ENCODE measurements around the gene SIK1. TPM values are rescaled to one million over a fixed set of nuclear protein-coding genes. Genes with fewer than 3 reads are reported as not detected.
A peak's percentile ranks its signal among the peaks of the same experiment; 100 is the strongest.
"Not testable (repeated sequence)": the region's sequence is repeated elsewhere in the genome, so short reads cannot be mapped to it uniquely, and the experiment has no call there.

SIK1 gene
- total and polyA plus RNA-seq, 2 donors (not counting 3 experiments of a cell fraction or from before 2014, with no cell fraction given): 0.59 to 3.3 TPM

GRCh38 chr21:43447353-43447977 lies 20.5 kb upstream of the SIK1 start:
- peak; percentile 74 for FAIRE-seq
- CTCF ChIA-PET; H3K27ac ChIP-seq (ENCODE audit: insufficient read depth, low read depth, low read length); H3K9me3 ChIP-seq (replicated peaks; ENCODE audit: control insufficient read depth, insufficient read depth, low read length); POLR2A ChIA-PET; H3K9me1 ChIP-seq (replicated peaks; ENCODE audit: control insufficient read depth, extremely low read depth, insufficient read depth, low read length); H3K4me2 ChIP-seq (ENCODE audit: insufficient read depth, low read length); H2AFZ ChIP-seq (ENCODE audit: low read depth, low read length); H3K79me2 ChIP-seq (ENCODE audit: control insufficient read depth, insufficient read depth, low read length); H4K20me1 ChIP-seq (replicated peaks; ENCODE audit: control insufficient read depth, extremely low read depth, insufficient read depth, low read length); H3K27me3 ChIP-seq (ENCODE audit: control insufficient read depth in 2 of 2, insufficient read depth in 2 of 2, low read length in 2 of 2); intact Hi-C loops (cut with micrococcal nuclease); dilution Hi-C loops (cut with MboI; ENCODE audit: extremely low pct_ligation_motif_present, low sequenced_read_pairs); DNase-seq (ENCODE audit: low read depth, low spot score); H3K36me3 ChIP-seq (ENCODE audit: control insufficient read depth in 2 of 2, extremely low read depth in 1 of 2, insufficient read depth in 2 of 2, low read length in 2 of 2); BruUV-seq (replicated peaks); H3K4me1 ChIP-seq (ENCODE audit: control insufficient read depth, extremely low read depth, insufficient read depth, low read length); H3K4me3 ChIP-seq (replicated peaks in 1 of 3; ENCODE audit: insufficient read depth in 1 of 3, low read depth in 1 of 3, low read length in 3 of 3); H3K9ac ChIP-seq (replicated peaks; ENCODE audit: extremely low read depth, insufficient read depth, low read length): not testable (repeated sequence)

- H3K27ac ChIP-seq (ENCODE audit: insufficient read depth, low read depth, low read length); dilution Hi-C loops (cut with MboI; ENCODE audit: extremely low pct_ligation_motif_present, low sequenced_read_pairs); FAIRE-seq; H3K79me2 ChIP-seq (ENCODE audit: control insufficient read depth, insufficient read depth, low read length); CTCF ChIA-PET; H3K9ac ChIP-seq (replicated peaks; ENCODE audit: extremely low read depth, insufficient read depth, low read length); H4K20me1 ChIP-seq (replicated peaks; ENCODE audit: control insufficient read depth, extremely low read depth, insufficient read depth, low read length); H3K4me3 ChIP-seq (replicated peaks in 1 of 3; ENCODE audit: insufficient read depth in 1 of 3, low read depth in 1 of 3, low read length in 3 of 3); H3K4me1 ChIP-seq (ENCODE audit: control insufficient read depth, extremely low read depth, insufficient read depth, low read length); DNase-seq (ENCODE audit: low read depth, low spot score); H3K27me3 ChIP-seq (ENCODE audit: control insufficient read depth in 2 of 2, insufficient read depth in 2 of 2, low read length in 2 of 2); BruUV-seq (replicated peaks); H2AFZ ChIP-seq (ENCODE audit: low read depth, low read length); intact Hi-C loops (cut with micrococcal nuclease); H3K4me2 ChIP-seq (ENCODE audit: insufficient read depth, low read length); POLR2A ChIA-PET; H3K36me3 ChIP-seq (ENCODE audit: control insufficient read depth in 2 of 2, extremely low read depth in 1 of 2, insufficient read depth in 2 of 2, low read length in 2 of 2); H3K9me3 ChIP-seq (replicated peaks; ENCODE audit: control insufficient read depth, insufficient read depth, low read length); H3K9me1 ChIP-seq (replicated peaks; ENCODE audit: control insufficient read depth, extremely low read depth, insufficient read depth, low read length): not testable (repeated sequence)
Observed at GRCh38 chr21:43446277-43446932, 19.5 kb upstream of the SIK1 start.

GRCh38 chr21:43444524-43444923 lies 17.6 kb upstream of the SIK1 start:
- POLR2A ChIA-PET; BruUV-seq (replicated peaks); DNase-seq (ENCODE audit: low read depth, low spot score); H3K79me2 ChIP-seq (ENCODE audit: control insufficient read depth, insufficient read depth, low read length); H3K4me1 ChIP-seq (ENCODE audit: control insufficient read depth, extremely low read depth, insufficient read depth, low read length); H3K27ac ChIP-seq (ENCODE audit: insufficient read depth, low read depth, low read length); H4K20me1 ChIP-seq (replicated peaks; ENCODE audit: control insufficient read depth, extremely low read depth, insufficient read depth, low read length); H3K9ac ChIP-seq (replicated peaks; ENCODE audit: extremely low read depth, insufficient read depth, low read length); H3K9me3 ChIP-seq (replicated peaks; ENCODE audit: control insufficient read depth, insufficient read depth, low read length); H2AFZ ChIP-seq (ENCODE audit: low read depth, low read length); H3K4me3 ChIP-seq (replicated peaks in 1 of 3; ENCODE audit: insufficient read depth in 1 of 3, low read depth in 1 of 3, low read length in 3 of 3); H3K4me2 ChIP-seq (ENCODE audit: insufficient read depth, low read length); H3K36me3 ChIP-seq (ENCODE audit: control insufficient read depth in 2 of 2, extremely low read depth in 1 of 2, insufficient read depth in 2 of 2, low read length in 2 of 2); H3K9me1 ChIP-seq (replicated peaks; ENCODE audit: control insufficient read depth, extremely low read depth, insufficient read depth, low read length); dilution Hi-C loops (cut with MboI; ENCODE audit: extremely low pct_ligation_motif_present, low sequenced_read_pairs); H3K27me3 ChIP-seq (ENCODE audit: control insufficient read depth in 2 of 2, insufficient read depth in 2 of 2, low read length in 2 of 2); CTCF ChIA-PET; FAIRE-seq; intact Hi-C loops (cut with micrococcal nuclease): not testable (repeated sequence)

GRCh38 chr21:43442571-43442970 lies 15.6 kb upstream of the SIK1 start:
- H2AFZ ChIP-seq (ENCODE audit: low read depth, low read length); H3K79me2 ChIP-seq (ENCODE audit: control insufficient read depth, insufficient read depth, low read length); H3K4me1 ChIP-seq (ENCODE audit: control insufficient read depth, extremely low read depth, insufficient read depth, low read length); CTCF ChIA-PET; DNase-seq (ENCODE audit: low read depth, low spot score); intact Hi-C loops (cut with micrococcal nuclease); H3K27ac ChIP-seq (ENCODE audit: insufficient read depth, low read depth, low read length); H3K4me3 ChIP-seq (replicated peaks in 1 of 3; ENCODE audit: insufficient read depth in 1 of 3, low read depth in 1 of 3, low read length in 3 of 3); H3K4me2 ChIP-seq (ENCODE audit: insufficient read depth, low read length); H3K9me3 ChIP-seq (replicated peaks; ENCODE audit: control insufficient read depth, insufficient read depth, low read length); POLR2A ChIA-PET; H3K9ac ChIP-seq (replicated peaks; ENCODE audit: extremely low read depth, insufficient read depth, low read length); H3K36me3 ChIP-seq (ENCODE audit: control insufficient read depth in 2 of 2, extremely low read depth in 1 of 2, insufficient read depth in 2 of 2, low read length in 2 of 2); dilution Hi-C loops (cut with MboI; ENCODE audit: extremely low pct_ligation_motif_present, low sequenced_read_pairs); H4K20me1 ChIP-seq (replicated peaks; ENCODE audit: control insufficient read depth, extremely low read depth, insufficient read depth, low read length); H3K9me1 ChIP-seq (replicated peaks; ENCODE audit: control insufficient read depth, extremely low read depth, insufficient read depth, low read length); FAIRE-seq; H3K27me3 ChIP-seq (ENCODE audit: control insufficient read depth in 2 of 2, insufficient read depth in 2 of 2, low read length in 2 of 2); BruUV-seq (replicated peaks): not testable (repeated sequence)

Measured in endothelial cell of umbilical vein (primary cell).